Spleen (tissue), 11 donors: ENCODE data around the gene GBE1. TPM values are rescaled to one million over a fixed set of nuclear protein-coding genes. Genes with fewer than 3 reads are reported as not detected.
"Not testable (repeated sequence)": the region's sequence is repeated elsewhere in the genome, so short reads cannot be mapped to it uniquely, and the experiment has no call there.

Source experiments
- DNase-seq: peaks from one replicate; pipeline ENCODE4 v3.0.0-alpha.2; 2020
- H3K27ac ChIP-seq, 8 donors: fragments of 200-600 bp; sonication (generic) in 7 of 8; 1 replicate in 4 of 8; 2 replicates in 4 of 8; pipeline versions ENCODE4 v1.5.0 to v1.8.0; 2016 to 2021; ENCODE audit warnings: inconsistent platforms in 4 of 8, mild to moderate bottlenecking in 4 of 8, moderate library complexity in 1 of 8
- H3K27me3 ChIP-seq, 7 donors: fragments of 200-600 bp; sonication (generic) in 6 of 7; replicated peaks in 1 of 7; 1 replicate in 4 of 7; 2 replicates in 3 of 7; pipeline versions ENCODE4 v1.5.0 to v1.8.0; 2016 to 2021; ENCODE audit warnings: inconsistent platforms in 3 of 7, mild to moderate bottlenecking in 1 of 7
- H3K36me3 ChIP-seq, 6 donors: fragments of 200-600 bp; sonication (generic) in 5 of 6; 1 replicate in 4 of 6; 2 replicates in 2 of 6; pipeline versions ENCODE4 v1.5.0 to v1.8.0; 2016 to 2021; ENCODE audit warnings: inconsistent platforms in 2 of 6
- H3K4me1 ChIP-seq, 6 donors: fragments of 200-600 bp; sonication (generic) in 5 of 6; 1 replicate in 3 of 6; 2 replicates in 3 of 6; pipeline versions ENCODE4 v1.5.0 to v1.8.0; 2016 to 2021; ENCODE audit warnings: inconsistent platforms in 3 of 6
- H3K4me3 ChIP-seq, 8 donors: fragments of 200-600 bp; sonication (generic) in 7 of 8; 1 replicate in 4 of 8; 2 replicates in 4 of 8; pipeline versions ENCODE4 v1.5.0 to v1.8.0; 2016 to 2021; ENCODE audit warnings: inconsistent platforms in 4 of 8, mild to moderate bottlenecking in 4 of 8, moderate library complexity in 2 of 8
- H3K9me3 ChIP-seq, 8 donors: fragments of 200-600 bp; sonication (generic) in 7 of 8; 1 replicate in 4 of 8; 2 replicates in 4 of 8; pipeline versions ENCODE4 v1.5.0 to v1.8.0; 2016 to 2021; ENCODE audit warnings: inconsistent platforms in 4 of 8
- CTCF ChIP-seq, 11 experiments: fragments of 200-600 bp in 7 of 11; fragments of 450-650 bp in 4 of 11; sonication (generic) in 4 of 11; IDR thresholded peaks in 8 of 11; conservative IDR thresholded peaks in 3 of 11; 1 replicate in 7 of 11; 2 replicates in 4 of 11; pipeline versions ENCODE4 v1.4.0 to v1.8.0; 2016 to 2021; ENCODE audit warnings: antibody characterized with exemption in 11 of 11, inconsistent platforms in 4 of 11, mild to moderate bottlenecking in 1 of 11
- POLR2A ChIP-seq, 3 donors: fragments of 450-650 bp; IDR thresholded peaks; one replicate each; pipeline ENCODE4 v1.5.1; 2017; ENCODE audit warnings: antibody characterized with exemption in 3 of 3, mild to moderate bottlenecking in 1 of 3
- POLR2AphosphoS5 ChIP-seq, 3 donors: sonication (generic); formaldehyde crosslinking; IDR thresholded peaks; one replicate each; pipeline ENCODE4 v1.5.1; 2017; ENCODE audit warnings: antibody characterized with exemption in 3 of 3
- WGBS, 5 donors: extraction: QIAGEN DNeasy Blood & Tissue Kit in 3 of 5; methylation state at CpG; one replicate each; pipeline versions ENCODE4 v1.1.5 to v1.1.7; 2013 to 2018; 5-methylcytosine and 5-hydroxymethylcytosine counted together
- intact Hi-C: fragments of 100-400 bp; cut with DNase I; formaldehyde crosslinking; loops from one replicate; pipeline ENCODE4 v1.15.0; 2023; ENCODE audit warnings: low total_unique reads
- polyA plus RNA-seq, 3 donors: library from polyadenylated mRNA; stranded (reverse); fragments of 200-250 nt; gene quantifications; one replicate each; pipeline ENCODE4 v1.2.1, GENCODE V29; 2013
- total RNA-seq, 7 donors: library from RNA; depleted of rRNA in 3 of 7; stranded (reverse); fragments of >200 nt in 3 of 7; fragmentation: NEBNext Ultra II Directional in 4 of 7; extraction: Animal tissue kit (Norgen Biotek cat#: 25700) in 4 of 7; gene quantifications; one replicate each; pipeline versions ENCODE4 v1.1.0 to v1.2.1, GENCODE V29; 2016 to 2021
- donor health status: healthy with polysubstance abuse.
- donor health status: DM: no; HTN: no; CAD: no; lungs with moderate emphysema.
- donor health status: DM: no; HTN: no; CAD: no.
- donor health status: Bipolar disorder and iron deficiency.
- donor health status: healthy.
- donor health status: DM: no; HTN: no; CAD: no.
- donor health status: DM: yes; HTN: yes; CAD: no.

GBE1 gene
- total and polyA plus RNA-seq, 10 donors = 5.0 to 34.3 (median 21.5) TPM

GRCh38 chr3:81761904-81762580, 597 bp upstream of the GBE1 start:
- peaks cover 0 to under 1% (median 0%) of the 10 kb centered on the region in 8 donors for H3K9me3 ChIP-seq
- no peak for DNase-seq
- peak overlapping the region; percentile 16 to 74 (median 60) for H3K4me3 ChIP-seq
- no peaks in the 10 kb centered on the region for H3K27me3 ChIP-seq
- intact Hi-C loops = no loop called here
- TF ChIP-seq POLR2AphosphoS5 (IDR thresholded peaks at IDR 0.05) (no peak), POLR2A (IDR thresholded peaks at IDR 0.05) (no peak), CTCF (IDR thresholded peaks at IDR 0.05 in 8 of 11, conservative IDR thresholded peaks at IDR 0.05 in 3 of 11) (no peak)
- H3K36me3 ChIP-seq = peaks cover 0 to 8% (median 0%) of the 10 kb centered on the region in 6 donors
- 40 to 51% (median 44%) methylated on average over 6 of the region's 6 CpGs for WGBS, 5 donors
- peaks cover 16 to 49% (median 24%) of the 10 kb centered on the region in 6 donors for H3K4me1 ChIP-seq
- peak overlapping the region; percentile 94 to 100 (median 99) for H3K27ac ChIP-seq

- no peaks in the 10 kb centered on the region for H3K27me3 ChIP-seq
- H3K9me3 ChIP-seq = no peaks in the 10 kb centered on the region
- intact Hi-C loops = no loop called here
- DNase-seq = no peak
- peak overlapping the region; percentile 94 to 100 (median 99) for H3K27ac ChIP-seq
- peaks cover 16 to 49% (median 24%) of the 10 kb centered on the region in 6 donors for H3K4me1 ChIP-seq
- WGBS, 5 donors = 60 to 72% (median 70%) methylated on average over 3 of the region's 3 CpGs
- peak overlapping the region; percentile 16 to 74 (median 60) for H3K4me3 ChIP-seq
- no peak for TF ChIP-seq POLR2AphosphoS5 (IDR thresholded peaks at IDR 0.05)
- TF ChIP-seq CTCF (IDR thresholded peaks at IDR 0.05 in 8 of 11, conservative IDR thresholded peaks at IDR 0.05 in 3 of 11) = no peak
- TF ChIP-seq POLR2A (IDR thresholded peaks at IDR 0.05) = no peak
- peaks cover 0 to 8% (median 0%) of the 10 kb centered on the region in 6 donors for H3K36me3 ChIP-seq
Measured at GRCh38 chr3:81760215-81760614, 1.2 kb downstream of the GBE1 start.

- H3K27me3 ChIP-seq, H3K36me3 ChIP-seq, DNase-seq, H3K4me3 ChIP-seq, intact Hi-C loops: not testable (repeated sequence)
- H3K27ac ChIP-seq = peak overlapping the region in 3 of 8 donors; percentile 98 to 100 (median 99)
- H3K9me3 ChIP-seq = peaks cover 0 to 11% (median 7%) of the 10 kb centered on the region in 8 donors
- peaks cover 16 to 44% (median 24%) of the 10 kb centered on the region in 6 donors for H3K4me1 ChIP-seq
- WGBS, 5 donors = 93 to 100% (median 94%) methylated on average over 4 of the region's 4 CpGs
Measured at GRCh38 chr3:81758771-81759170, 2.7 kb downstream of the GBE1 start.

- no peak overlapping the region for H3K4me3 ChIP-seq
- peaks cover 0 to 11% (median 7%) of the 10 kb centered on the region in 8 donors for H3K9me3 ChIP-seq
- intact Hi-C loops = no loop called here
- peaks cover 0 to 8% (median 0%) of the 10 kb centered on the region in 6 donors for H3K36me3 ChIP-seq
- DNase-seq = no peak
- H3K27me3 ChIP-seq = no peaks in the 10 kb centered on the region
- no peak for TF ChIP-seq POLR2A (IDR thresholded peaks at IDR 0.05)
- TF ChIP-seq POLR2AphosphoS5 (IDR thresholded peaks at IDR 0.05) = no peak
- TF ChIP-seq CTCF (IDR thresholded peaks at IDR 0.05 in 8 of 11, conservative IDR thresholded peaks at IDR 0.05 in 3 of 11) = no peak
- peaks cover 16 to 44% (median 24%) of the 10 kb centered on the region in 6 donors for H3K4me1 ChIP-seq
- WGBS, 5 donors = 87 to 97% (median 93%) methylated on average over 1 of the region's 1 CpG
- H3K27ac ChIP-seq = peak overlapping the region in 1 of 8 donors; percentile 98
Measured at GRCh38 chr3:81758275-81758674, 3.2 kb downstream of the GBE1 start.
